Stimulated activated CD4-positive, alpha-beta T cell treated with anti-CD3 and anti-CD28 coated beads, Interleukin-2, amount 100 ng/mL, for 24 hours (primary cell): ENCODE data around the gene KCNK17.

ENCODE experiments used
- DNase-seq, 2 donors: peaks; one replicate each; pipeline ENCODE4 v3.0.0-alpha.2; 2020

KCNK17 gene

DNA sequence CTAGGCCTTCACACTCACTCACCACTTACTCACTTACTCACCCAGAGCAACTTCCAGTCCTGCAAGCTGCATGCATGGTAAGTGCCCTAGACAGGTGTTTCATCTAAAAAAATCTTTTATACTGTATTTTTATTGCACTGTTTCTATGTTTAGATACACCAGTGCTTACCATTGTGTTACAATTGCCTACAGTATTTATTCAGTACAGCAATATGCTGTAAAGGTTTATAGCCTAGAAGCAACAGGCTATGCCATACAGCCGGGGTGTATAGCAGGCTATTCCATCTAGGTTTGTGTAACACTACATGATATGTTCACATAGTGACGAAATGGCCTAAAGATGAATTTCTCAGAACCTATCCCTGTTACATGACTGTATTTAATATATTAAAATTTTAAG is 47.8 kb downstream of the KCNK17 start:
- no peak for DNase-seq

DNA sequence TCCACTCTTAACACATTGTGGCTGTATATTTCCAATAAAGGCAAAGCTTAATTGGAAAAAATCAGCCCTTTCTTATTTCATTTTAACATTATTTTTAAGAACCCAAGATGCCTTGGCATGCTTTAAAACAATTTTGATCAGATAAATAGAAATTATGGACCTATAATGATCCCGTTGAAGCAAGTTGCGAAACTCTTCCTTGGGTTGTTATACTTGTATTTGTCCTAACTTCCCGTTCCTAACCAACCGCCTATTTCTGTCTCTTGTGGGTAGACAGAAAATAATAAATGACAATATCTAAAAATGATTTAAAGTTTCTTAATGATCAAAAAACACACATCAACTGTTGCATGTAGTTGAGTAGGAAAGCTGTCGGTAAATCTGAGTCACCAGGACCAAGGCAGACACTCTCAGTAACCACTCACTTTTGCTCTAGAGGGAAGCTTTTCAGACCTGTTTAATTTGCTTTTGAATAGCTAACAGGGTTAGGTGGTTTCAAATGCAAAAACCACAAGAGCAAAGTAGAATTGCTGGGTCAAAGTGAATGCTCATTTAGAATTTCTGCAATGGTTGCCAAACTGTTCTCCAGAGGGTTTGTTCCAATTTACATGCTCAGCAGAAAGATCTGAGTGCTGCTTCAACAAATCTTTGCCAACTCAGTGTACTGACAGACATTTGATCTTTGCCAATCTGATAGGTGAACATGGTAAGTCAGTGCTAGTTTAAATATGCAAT is 50.7 kb downstream of the KCNK17 start:
- no peak for DNase-seq

DNA sequence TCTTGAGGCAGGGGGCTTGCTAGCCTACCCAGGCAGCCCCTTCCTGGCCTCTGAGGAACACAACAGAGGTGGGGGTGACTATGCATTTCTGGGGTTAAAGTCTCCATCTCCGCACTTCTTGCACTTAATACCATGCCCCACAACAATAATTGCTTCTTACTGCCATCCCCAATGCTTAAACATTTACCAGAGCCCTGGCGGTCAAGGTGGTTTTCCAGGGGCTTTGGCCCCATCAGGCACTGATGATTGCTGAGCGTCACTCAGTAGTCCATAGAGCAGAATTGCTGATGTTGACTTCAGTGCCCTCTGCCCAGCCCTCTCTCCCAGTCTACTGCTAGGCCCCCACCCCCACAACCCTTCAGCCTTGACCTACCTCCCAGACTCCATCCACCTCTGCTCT is 52.5 kb downstream of the KCNK17 start:
- no peak for DNase-seq

DNA sequence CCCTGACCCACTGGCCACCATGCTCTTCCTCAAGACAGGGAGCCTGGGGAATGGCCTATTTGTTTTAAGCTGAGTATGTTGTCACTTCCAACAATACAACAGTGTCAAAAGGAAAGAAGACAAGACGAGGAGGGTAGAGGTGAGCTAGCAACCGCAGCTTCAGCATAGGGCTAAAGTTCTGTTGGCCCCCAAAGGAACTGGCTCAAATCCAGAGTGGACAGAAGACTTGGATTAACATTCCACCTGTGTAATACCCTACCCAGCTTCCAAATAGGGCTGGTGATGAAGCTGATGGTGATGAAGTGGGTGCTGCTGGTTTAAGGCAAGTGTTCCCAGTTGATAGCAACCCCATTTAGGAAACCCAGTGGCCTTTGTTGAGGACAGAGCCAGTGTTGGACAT is 53.3 kb downstream of the KCNK17 start:
- no peak for DNase-seq

- DNase-seq, result no peak
Observed at GRCh38 chr6:39260456-39260855, 53.8 kb downstream of the KCNK17 start.

DNA sequence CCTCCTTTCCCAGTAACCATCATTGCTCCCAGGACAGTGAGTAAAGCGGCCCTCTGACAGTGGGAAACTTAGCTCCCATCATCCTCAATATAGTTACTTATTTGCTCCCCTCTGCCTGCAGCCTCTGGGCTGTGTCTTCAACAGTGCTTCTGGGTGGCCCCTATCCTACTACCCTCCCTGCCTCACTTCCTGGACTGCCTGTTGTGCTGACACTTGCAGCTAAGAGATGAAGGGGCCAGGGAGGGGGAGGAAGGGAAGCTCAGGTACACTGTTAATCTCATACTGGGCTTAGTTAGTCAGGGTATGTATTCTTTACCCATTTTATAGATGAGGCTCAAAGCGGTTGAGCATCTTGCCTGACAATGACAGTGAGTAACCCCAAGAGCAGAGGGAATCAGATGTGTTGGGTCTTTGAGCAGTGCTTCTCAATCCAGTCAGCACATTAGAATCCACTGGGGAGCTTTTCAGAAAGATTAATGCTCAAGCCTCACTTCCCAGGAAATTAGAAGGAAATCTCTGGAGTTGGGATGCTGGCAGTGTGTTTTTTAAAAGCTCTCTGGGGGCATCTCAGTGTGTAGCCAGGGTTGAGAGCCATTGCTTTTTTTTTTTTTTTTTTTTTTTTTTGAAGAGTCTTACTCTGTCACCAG is 57.8 kb downstream of the KCNK17 start:
- DNase-seq, result no peak

GRCh38 chr6:39254999-39255535 is 59.2 kb downstream of the KCNK17 start:
- DNase-seq, result no peak

DNA sequence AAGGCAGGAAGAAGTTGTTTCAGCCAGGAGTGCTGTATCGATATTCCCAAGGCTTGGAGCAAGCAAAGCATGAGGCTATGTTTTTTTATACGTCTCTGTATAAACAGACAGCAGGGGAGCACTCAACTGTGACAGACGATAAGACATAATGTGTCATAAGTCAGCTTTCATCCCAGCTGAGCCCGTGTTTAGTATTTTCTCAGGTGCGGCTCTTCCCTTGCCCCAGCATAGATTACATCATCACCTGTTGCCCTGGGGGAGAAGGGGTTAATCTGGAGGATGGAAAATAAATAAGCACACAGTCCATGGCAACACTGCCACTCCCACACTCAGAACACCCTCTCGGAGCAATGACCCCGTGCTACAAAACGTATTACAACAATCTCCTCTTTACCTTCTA is 62.8 kb downstream of the KCNK17 start:
- DNase-seq, result no peak

DNA sequence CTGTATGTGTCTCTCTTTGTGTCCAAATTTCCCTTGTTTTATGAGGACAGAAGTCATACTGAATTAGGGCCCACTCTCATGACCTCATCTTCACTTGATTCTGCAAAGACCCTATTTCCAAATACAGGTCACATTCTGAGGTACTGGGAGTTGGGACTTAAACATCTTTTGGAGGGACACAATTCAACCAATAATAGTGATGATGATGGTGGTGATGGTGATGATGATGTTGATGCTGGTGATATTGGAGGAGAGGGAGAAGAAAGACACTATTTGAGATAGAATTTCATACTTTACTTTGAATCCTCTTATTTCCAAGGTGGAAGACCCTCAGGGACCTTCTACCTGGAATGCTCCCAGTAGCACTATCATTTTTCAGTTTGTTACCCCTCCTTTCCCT is 63.7 kb downstream of the KCNK17 start:
- no peak for DNase-seq

DNA sequence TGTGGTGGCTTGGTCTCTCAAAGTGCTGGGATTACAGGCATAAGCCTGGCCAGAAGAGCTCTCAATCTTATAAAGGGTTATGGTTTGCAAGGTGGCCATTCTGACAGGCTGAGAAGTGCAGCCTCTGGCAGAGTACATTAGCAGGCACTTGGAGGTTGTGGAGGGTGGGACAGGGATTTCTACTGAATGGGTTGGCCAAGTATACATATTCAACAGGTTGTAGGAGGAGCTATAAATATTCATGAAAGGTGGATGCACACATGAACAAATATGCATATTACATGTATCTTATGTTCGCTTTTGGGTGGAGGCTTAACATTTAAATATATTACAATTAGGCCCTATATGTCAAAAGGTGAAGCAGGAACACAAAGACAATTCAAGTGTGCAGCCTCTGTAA is 64.9 kb downstream of the KCNK17 start:
- DNase-seq, result no peak
